Measurements from ENCODE around the gene FCHSD1. TPM values are rescaled to one million over a fixed set of nuclear protein-coding genes. Genes with fewer than 3 reads are reported as not detected.

Gene FCHSD1
- total RNA-seq, 2 donors from 2014 or later = 34.8 to 40.9 TPM

DNA sequence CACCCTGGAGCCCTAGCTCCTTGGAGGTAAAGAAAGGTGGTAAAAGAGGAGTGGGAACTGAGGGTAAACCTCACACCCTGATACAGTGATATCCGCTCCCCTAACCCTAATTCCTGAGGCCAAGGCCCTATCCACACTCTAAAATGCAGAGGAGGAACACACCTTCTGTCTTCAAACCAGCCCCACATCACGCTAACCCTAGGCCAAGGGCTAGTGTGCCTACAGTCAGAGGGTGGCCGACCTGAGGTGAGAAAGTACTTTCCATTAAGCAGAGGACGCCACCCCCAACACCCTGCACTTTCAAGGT is 15.2 kb downstream of the FCHSD1 start:
- no peak for ATAC-seq
- intact Hi-C loops (cut with DNase I) = no loop called here
- H3K36me3 ChIP-seq (replicated peaks in 1 of 2; ENCODE audit: insufficient read depth in 1 of 2, low read depth in 2 of 2) = no peaks in the 10 kb centered on the region

DNA sequence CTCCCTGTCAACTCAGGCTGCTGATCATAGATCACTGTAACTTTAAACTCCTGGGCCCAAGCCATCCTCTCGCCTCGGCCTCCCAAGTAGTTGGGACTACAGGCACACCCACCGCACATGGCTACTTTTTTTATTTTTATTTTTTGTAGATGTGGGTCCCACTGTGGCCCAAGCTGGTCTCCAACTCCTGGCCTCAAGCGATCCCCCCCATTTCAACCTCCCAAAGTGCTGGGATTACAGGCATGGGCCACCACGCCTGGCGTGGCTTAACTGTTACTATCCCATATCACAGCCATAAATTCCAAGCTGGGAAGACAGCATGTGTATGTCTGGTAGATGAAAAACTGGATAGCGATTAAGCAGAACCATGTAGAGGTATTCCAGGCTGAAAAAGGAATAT is 15.6 kb downstream of the FCHSD1 start:
- no peak for TF ChIP-seq POLR2A (IDR thresholded peaks at IDR 0.05)
- 50 to 52% methylated on average over 7 of the region's 7 CpGs for WGBS, 2 donors

More for the DNA sequence above, 15.2 kb downstream of the FCHSD1 start:
- no peaks in the 10 kb centered on the region for H3K9me3 ChIP-seq
- no peak for DNase-seq
- TF ChIP-seq POLR2A (IDR thresholded peaks at IDR 0.05) = no peak
- TF ChIP-seq, protein P1, sequence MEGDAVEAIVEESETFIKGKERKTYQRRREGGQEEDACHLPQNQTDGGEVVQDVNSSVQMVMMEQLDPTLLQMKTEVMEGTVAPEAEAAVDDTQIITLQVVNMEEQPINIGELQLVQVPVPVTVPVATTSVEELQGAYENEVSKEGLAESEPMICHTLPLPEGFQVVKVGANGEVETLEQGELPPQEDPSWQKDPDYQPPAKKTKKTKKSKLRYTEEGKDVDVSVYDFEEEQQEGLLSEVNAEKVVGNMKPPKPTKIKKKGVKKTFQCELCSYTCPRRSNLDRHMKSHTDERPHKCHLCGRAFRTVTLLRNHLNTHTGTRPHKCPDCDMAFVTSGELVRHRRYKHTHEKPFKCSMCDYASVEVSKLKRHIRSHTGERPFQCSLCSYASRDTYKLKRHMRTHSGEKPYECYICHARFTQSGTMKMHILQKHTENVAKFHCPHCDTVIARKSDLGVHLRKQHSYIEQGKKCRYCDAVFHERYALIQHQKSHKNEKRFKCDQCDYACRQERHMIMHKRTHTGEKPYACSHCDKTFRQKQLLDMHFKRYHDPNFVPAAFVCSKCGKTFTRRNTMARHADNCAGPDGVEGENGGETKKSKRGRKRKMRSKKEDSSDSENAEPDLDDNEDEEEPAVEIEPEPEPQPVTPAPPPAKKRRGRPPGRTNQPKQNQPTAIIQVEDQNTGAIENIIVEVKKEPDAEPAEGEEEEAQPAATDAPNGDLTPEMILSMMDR (IDR thresholded peaks at IDR 0.05) = no peak
- WGBS, 2 donors = 3 to 5% methylated on average over 4 of the region's 4 CpGs
- peak overlapping the region; percentile 66 to 78 (median 68) for H3K27ac ChIP-seq
- peak overlapping the region; percentile 67 to 95 for H3K4me3 ChIP-seq
- no peaks in the 10 kb centered on the region for H3K27me3 ChIP-seq
- peaks cover 30% of the 10 kb centered on the region for H3K4me1 ChIP-seq

DNA sequence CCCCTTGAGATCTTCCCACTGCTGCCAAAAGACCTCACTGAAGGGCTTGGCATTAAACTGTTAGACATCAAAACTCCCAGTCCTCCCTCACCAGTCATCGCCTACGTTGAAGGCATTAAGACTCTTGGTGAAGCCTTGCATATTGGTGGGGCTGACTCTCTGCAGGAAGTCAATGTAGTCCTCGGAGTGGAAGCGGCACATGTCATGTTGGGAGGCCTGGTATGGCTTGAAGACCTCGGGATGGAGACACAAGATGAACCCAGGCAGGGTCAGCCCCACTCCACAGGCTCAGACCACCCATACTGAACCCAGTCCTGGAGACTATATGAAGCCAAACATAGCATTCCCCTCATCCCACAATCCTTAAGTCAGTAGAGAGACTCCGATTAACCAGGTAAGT is 16.5 kb downstream of the FCHSD1 start:
- no peaks in the 10 kb centered on the region for H3K36me3 ChIP-seq (replicated peaks in 1 of 2; ENCODE audit: insufficient read depth in 1 of 2, low read depth in 2 of 2)
- intact Hi-C loops (cut with DNase I) = no loop called here
- DNase-seq = no peak
- H3K4me3 ChIP-seq = no peak overlapping the region
- 84 to 96% methylated on average over 6 of the region's 6 CpGs for WGBS, 2 donors
- TF ChIP-seq, protein P1 (IDR thresholded peaks at IDR 0.05) = no peak
- no peak for TF ChIP-seq POLR2A (IDR thresholded peaks at IDR 0.05)
- no peaks in the 10 kb centered on the region for H3K9me3 ChIP-seq
- ATAC-seq = no peak
- peaks cover 41% of the 10 kb centered on the region for H3K4me1 ChIP-seq
- no peaks in the 10 kb centered on the region for H3K27me3 ChIP-seq
- no peak overlapping the region for H3K27ac ChIP-seq

More for the DNA sequence above, 15.6 kb downstream of the FCHSD1 start:
- intact Hi-C loops (cut with DNase I) = no loop called here
- ATAC-seq = no peak
- H3K36me3 ChIP-seq (replicated peaks in 1 of 2; ENCODE audit: insufficient read depth in 1 of 2, low read depth in 2 of 2) = no peaks in the 10 kb centered on the region
- no peak overlapping the region for H3K27ac ChIP-seq
- no peaks in the 10 kb centered on the region for H3K27me3 ChIP-seq
- no peak overlapping the region for H3K4me3 ChIP-seq
- no peak for DNase-seq
- H3K4me1 ChIP-seq = peaks cover 34% of the 10 kb centered on the region
- H3K9me3 ChIP-seq = no peaks in the 10 kb centered on the region

DNA sequence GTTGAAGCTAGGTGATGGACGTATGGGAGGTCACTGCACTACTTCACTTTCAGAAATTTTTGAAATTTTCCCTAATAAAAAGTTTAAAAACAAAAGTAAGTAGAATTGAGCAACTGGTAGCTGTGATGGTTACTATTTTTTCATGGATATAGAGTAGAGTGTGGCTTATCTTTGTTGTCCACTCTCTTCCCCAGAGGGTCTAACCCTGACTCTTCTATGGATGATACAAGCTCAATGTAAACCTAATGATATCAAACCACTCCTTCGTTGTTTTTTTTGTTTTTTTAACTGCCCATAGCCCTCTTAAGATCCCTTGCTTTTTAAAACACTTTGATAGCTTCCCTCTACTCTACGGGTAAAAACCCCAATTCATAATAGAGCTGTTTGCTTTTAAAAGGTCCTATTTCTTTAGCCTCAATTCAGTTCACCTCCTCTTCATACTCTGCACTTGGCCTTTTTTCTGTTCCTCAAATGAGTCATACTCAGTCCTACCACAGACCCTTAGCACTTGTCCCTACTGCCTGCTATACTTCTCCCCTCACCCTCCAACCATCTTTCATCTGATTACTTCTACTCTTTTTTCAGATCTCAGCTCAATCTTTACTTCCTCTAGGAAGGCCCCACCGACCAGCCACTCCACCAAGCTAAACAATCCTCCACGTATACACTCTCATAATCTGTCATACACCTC is 17.2 kb downstream of the FCHSD1 start:
- no peaks in the 10 kb centered on the region for H3K36me3 ChIP-seq (replicated peaks in 1 of 2; ENCODE audit: insufficient read depth in 1 of 2, low read depth in 2 of 2)
- no peaks in the 10 kb centered on the region for H3K9me3 ChIP-seq
- H3K27ac ChIP-seq = no peak overlapping the region
- H3K27me3 ChIP-seq = no peaks in the 10 kb centered on the region
- H3K4me1 ChIP-seq = peaks cover 41% of the 10 kb centered on the region
- ATAC-seq (no peak), DNase-seq (no peak)
- no peak for TF ChIP-seq POLR2A (IDR thresholded peaks at IDR 0.05)
- TF ChIP-seq, protein P1 (IDR thresholded peaks at IDR 0.05) = no peak
- intact Hi-C loops (cut with DNase I) = no loop called here
- 75 to 79% methylated on average over 5 of the region's 5 CpGs for WGBS, 2 donors
- no peak overlapping the region for H3K4me3 ChIP-seq

DNA sequence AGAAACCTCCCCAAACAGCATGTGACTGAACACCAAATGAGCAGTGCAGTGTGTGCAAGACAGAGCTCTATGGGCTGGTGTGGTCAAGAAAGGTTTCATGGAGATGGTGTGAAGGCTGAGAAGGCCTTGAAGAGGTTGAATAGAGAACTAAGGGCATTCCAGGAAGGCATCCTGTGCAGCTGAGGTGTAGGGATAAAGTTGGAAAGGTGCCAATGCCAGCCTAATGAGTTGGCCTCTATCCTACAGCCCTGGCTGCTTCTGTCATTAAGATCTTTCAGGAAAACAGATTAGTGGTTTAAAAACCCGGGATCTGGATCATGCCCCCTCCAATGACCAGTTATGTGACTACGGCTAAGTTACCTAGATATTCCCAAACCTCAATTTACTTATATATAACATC is 18.6 kb downstream of the FCHSD1 start:
- no peak for TF ChIP-seq POLR2A (IDR thresholded peaks at IDR 0.05)
- TF ChIP-seq, protein P1 (IDR thresholded peaks at IDR 0.05) = no peak
- Histone ChIP-seq H3K27me3 (no peaks in the 10 kb centered on the region), H3K4me1 (peaks cover 34% of the 10 kb centered on the region), H3K4me3 (no peak overlapping the region), H3K36me3 (replicated peaks in 1 of 2; ENCODE audit: insufficient read depth in 1 of 2, low read depth in 2 of 2) (no peaks in the 10 kb centered on the region), H3K27ac (no peak overlapping the region), H3K9me3 (no peaks in the 10 kb centered on the region)
- WGBS, 2 donors = 70 to 80% methylated on average over 2 of the region's 2 CpGs
- DNase-seq = no peak
- intact Hi-C loops (cut with DNase I) = no loop called here
- ATAC-seq = no peak
